K562 (cell line): ENCODE measurements around the gene RGS7. TPM values are rescaled to one million over a fixed set of nuclear protein-coding genes. Genes with fewer than 3 reads are reported as not detected.

ENCODE experiments used
- CBX8 ChIP-seq: fragments of 200-600 bp; sonication (generic); IDR thresholded peaks from 2 replicates; pipeline ENCODE4 v1.6.1; 2012; ENCODE audit warnings: borderline replicate concordance, mixed run types, low read depth, mild to moderate bottlenecking, moderate library complexity, mixed read lengths, low read length, control low read depth, inconsistent platforms; ENCODE audit not compliant: poor library complexity, severe bottlenecking; ENCODE audit errors: extremely low read depth
- CLOCK ChIP-seq: fragments of 250-450 bp; sonication (Bioruptor Pico); IDR thresholded peaks from 2 replicates; pipeline ENCODE4 v1.4.0; 2020; ENCODE audit warnings: mild to moderate bottlenecking, moderate library complexity, borderline replicate concordance
- PBX2 ChIP-seq, 2 experiments: IDR thresholded peaks in 1 of 2; conservative IDR thresholded peaks in 1 of 2; 2 replicates each; pipeline ENCODE4 v1.6.1; 2016; ENCODE audit warnings: low read depth in 2 of 2, mild to moderate bottlenecking in 1 of 2, missing compliant biosample characterization in 1 of 2, missing genetic modification characterization in 1 of 2, moderate library complexity in 1 of 2
- ZMIZ1 ChIP-seq, 2 experiments: fragments of 150-350 bp in 1 of 2; IDR thresholded peaks; 2 replicates each; pipeline ENCODE4 v1.6.1; 2012 to 2016; ENCODE audit warnings: low read depth in 2 of 2, low read length in 2 of 2, mild to moderate bottlenecking in 1 of 2, moderate library complexity in 1 of 2
- ZNF511 ChIP-seq: sonication (generic); formaldehyde crosslinking; IDR thresholded peaks from 2 replicates; pipeline ENCODE4 v1.8.0; 2022; ENCODE audit warnings: mild to moderate bottlenecking, missing genetic modification reagents
- polyA plus RNA-seq, 8 experiments: library from polyadenylated mRNA; depleted of rRNA in 4 of 8; stranded (reverse) in 5 of 8; unstranded in 3 of 8; fragments of >200 nt; fragmentation: Nextera tagmentation in 2 of 8; fragmentation: Illumina TruSeq in 1 of 8; extraction: Ambion mirVana in 2 of 8; extraction: Trizol in 1 of 8; gene quantifications; 2 replicates each; pipeline versions ENCODE4 v1.2.1 to v1.2.3, GENCODE V29; 2011 to 2014; ENCODE audit warnings: inconsistent platforms in 1 of 8, missing spikeins in 1 of 8
- total RNA-seq, 7 experiments: library from RNA; depleted of rRNA in 6 of 7; stranded (reverse); fragments of >200 nt in 6 of 7; fragmentation: Illumina TruSeq in 2 of 7; extraction: Trizol in 2 of 7; gene quantifications; 2 replicates each; pipeline versions ENCODE4 v1.2.1 to v1.2.3, GENCODE V29; 2011 to 2021; ENCODE audit warnings: low replicate concordance in 1 of 7

Gene RGS7
- total and polyA plus RNA-seq, 9 of the 15 experiments (the other 6 are each of a cell fraction or from before 2014, with no cell fraction given) = not detected

- no peak for TF ChIP-seq ZNF511 (CRISPR knock-in tag)
- no peak for TF ChIP-seq CLOCK (CRISPR knock-in tag)
- TF ChIP-seq PBX2 (CRISPR knock-in tag; IDR thresholded peaks at IDR 0.05; ENCODE audit: low read depth) = no peak
- no peak for TF ChIP-seq PBX2 (tag; conservative IDR thresholded peaks at IDR 0.05; ENCODE audit: low read depth)
- no peak for TF ChIP-seq CBX8
- TF ChIP-seq ZMIZ1 (IDR thresholded peaks at IDR 0.05; ENCODE audit: low read depth in 2 of 2, low read length in 2 of 2) = no peak
Observed at GRCh38 chr1:241105147-241105546, 251.9 kb downstream of the RGS7 start (continued).
